Vagina (tissue), 2 donors: ENCODE data around the gene EEF1B2.

Source experiments
- POLR2A ChIP-seq, 2 donors: fragments of 450-650 bp; IDR thresholded peaks; one replicate each; pipeline ENCODE4 v1.6.1; 2017; ENCODE audit warnings: antibody characterized with exemption in 2 of 2, mild to moderate bottlenecking in 2 of 2, moderate library complexity in 2 of 2
- POLR2AphosphoS5 ChIP-seq, 2 donors: sonication (generic); formaldehyde crosslinking; IDR thresholded peaks; one replicate each; pipeline ENCODE4 v1.9.0; 2017; ENCODE audit warnings: antibody characterized with exemption in 2 of 2, mild to moderate bottlenecking in 2 of 2, low read depth in 1 of 2; ENCODE audit not compliant: insufficient read depth in 1 of 2
- TF ChIP-seq, protein P1 (sequence below), 3 experiments: fragments of 450-650 bp in 2 of 3; fragments of 200-600 bp in 1 of 3; sonication (generic) in 1 of 3; IDR thresholded peaks; one replicate each; pipeline ENCODE4 v1.5.1; 2017 to 2019; ENCODE audit warnings: antibody characterized with exemption in 3 of 3, mild to moderate bottlenecking in 2 of 3, moderate library complexity in 2 of 3

DNA sequence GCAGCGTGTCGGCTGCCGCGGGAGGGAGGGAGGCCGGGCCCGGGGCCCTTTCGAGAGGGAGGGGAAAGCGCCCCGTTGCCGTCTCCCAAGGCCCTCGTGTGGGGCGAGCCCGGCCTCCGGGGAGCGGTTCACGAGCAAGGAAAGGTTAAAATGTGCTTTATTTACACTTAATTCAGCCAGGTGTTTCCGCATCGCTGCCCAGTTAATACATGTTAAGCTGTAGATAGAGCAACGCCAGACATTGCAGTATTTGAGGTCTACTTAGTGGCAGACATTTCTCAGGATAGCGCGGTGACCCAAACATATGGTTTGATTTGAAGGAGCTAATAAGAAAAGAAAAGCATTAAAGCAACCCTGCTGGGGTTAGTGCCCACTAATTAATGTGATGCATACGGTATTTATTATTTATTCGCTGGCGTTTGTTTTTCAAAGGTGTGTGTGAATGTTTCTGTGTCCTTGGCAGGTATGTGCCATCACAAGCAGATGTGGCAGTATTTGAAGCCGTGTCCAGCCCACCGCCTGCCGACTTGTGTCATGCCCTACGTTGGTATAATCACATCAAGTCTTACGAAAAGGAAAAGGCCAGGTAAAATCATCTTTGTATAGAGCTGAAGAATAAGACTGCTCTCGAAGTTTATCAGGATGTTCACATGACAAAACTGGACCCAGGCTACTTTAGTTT, 571 bp downstream of the EEF1B2 start:
- no peak for TF ChIP-seq POLR2A (IDR thresholded peaks at IDR 0.05)
- TF ChIP-seq, protein P1, sequence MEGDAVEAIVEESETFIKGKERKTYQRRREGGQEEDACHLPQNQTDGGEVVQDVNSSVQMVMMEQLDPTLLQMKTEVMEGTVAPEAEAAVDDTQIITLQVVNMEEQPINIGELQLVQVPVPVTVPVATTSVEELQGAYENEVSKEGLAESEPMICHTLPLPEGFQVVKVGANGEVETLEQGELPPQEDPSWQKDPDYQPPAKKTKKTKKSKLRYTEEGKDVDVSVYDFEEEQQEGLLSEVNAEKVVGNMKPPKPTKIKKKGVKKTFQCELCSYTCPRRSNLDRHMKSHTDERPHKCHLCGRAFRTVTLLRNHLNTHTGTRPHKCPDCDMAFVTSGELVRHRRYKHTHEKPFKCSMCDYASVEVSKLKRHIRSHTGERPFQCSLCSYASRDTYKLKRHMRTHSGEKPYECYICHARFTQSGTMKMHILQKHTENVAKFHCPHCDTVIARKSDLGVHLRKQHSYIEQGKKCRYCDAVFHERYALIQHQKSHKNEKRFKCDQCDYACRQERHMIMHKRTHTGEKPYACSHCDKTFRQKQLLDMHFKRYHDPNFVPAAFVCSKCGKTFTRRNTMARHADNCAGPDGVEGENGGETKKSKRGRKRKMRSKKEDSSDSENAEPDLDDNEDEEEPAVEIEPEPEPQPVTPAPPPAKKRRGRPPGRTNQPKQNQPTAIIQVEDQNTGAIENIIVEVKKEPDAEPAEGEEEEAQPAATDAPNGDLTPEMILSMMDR (IDR thresholded peaks at IDR 0.05), result no peak
- TF ChIP-seq POLR2AphosphoS5 (IDR thresholded peaks at IDR 0.05; ENCODE audit: insufficient read depth in 1 of 2, low read depth in 1 of 2), result no peak
